ENCODE data around the gene PRSS53.

Gene PRSS53

GRCh38 chr16:31080035-31080629, 8.6 kb downstream of the PRSS53 start:
- H3K4me1 ChIP-seq (ENCODE audit: control insufficient read depth, insufficient read depth, low read length) = peaks cover 5% of the 10 kb centered on the region
- H3K27me3 ChIP-seq (ENCODE audit: control insufficient read depth, insufficient read depth, low read length) = no peaks in the 10 kb centered on the region
- H3K4me2 ChIP-seq (ENCODE audit: low read length) = no peak overlapping the region
- no peak overlapping the region for H3K4me3 ChIP-seq (ENCODE audit: low read length)
- peaks cover 65% of the 10 kb centered on the region for H3K36me3 ChIP-seq (ENCODE audit: insufficient read depth, low read length)
- no peaks in the 10 kb centered on the region for H3K9me3 ChIP-seq (replicated peaks; ENCODE audit: low read length)
- no peak overlapping the region for H3K9ac ChIP-seq (ENCODE audit: low read depth, low read length)

DNA sequence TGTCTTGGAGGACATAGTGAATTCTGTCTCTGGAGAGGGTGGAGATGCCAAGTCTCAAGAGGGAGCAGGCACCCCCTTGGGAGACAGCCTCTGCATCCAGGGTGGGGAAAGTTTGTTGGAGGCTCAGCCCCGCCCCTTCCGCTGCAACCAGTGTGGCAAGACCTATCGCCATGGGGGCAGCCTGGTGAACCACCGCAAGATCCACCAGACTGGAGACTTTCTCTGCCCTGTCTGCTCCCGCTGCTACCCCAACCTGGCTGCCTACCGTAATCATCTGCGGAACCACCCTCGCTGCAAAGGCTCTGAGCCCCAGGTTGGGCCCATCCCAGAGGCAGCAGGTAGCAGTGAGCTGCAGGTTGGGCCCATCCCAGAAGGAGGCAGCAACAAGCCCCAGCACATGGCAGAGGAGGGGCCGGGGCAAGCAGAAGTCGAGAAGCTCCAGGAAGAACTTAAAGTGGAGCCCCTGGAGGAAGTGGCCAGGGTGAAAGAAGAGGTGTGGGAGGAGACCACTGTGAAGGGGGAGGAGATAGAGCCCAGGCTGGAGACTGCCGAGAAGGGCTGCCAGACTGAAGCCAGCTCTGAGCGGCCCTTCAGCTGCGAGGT, 9.3 kb downstream of the PRSS53 start:
- no peaks in the 10 kb centered on the region for H3K27me3 ChIP-seq (ENCODE audit: control insufficient read depth, insufficient read depth, low read length)
- H3K4me1 ChIP-seq (ENCODE audit: control insufficient read depth, insufficient read depth, low read length) = peaks cover 7% of the 10 kb centered on the region
- H3K9me3 ChIP-seq (replicated peaks; ENCODE audit: low read length) = no peaks in the 10 kb centered on the region
- no peak overlapping the region for H3K4me2 ChIP-seq (ENCODE audit: low read length)
- no peak overlapping the region for H3K9ac ChIP-seq (ENCODE audit: low read depth, low read length)
- peaks cover 63% of the 10 kb centered on the region for H3K36me3 ChIP-seq (ENCODE audit: insufficient read depth, low read length)
- H3K4me3 ChIP-seq (ENCODE audit: low read length) = no peak overlapping the region

- Histone ChIP-seq H3K4me1 (ENCODE audit: control insufficient read depth, insufficient read depth, low read length) (peaks cover 7% of the 10 kb centered on the region), H3K27me3 (ENCODE audit: control insufficient read depth, insufficient read depth, low read length) (no peaks in the 10 kb centered on the region), H3K9ac (ENCODE audit: low read depth, low read length) (no peak overlapping the region), H3K9me3 (replicated peaks; ENCODE audit: low read length) (no peaks in the 10 kb centered on the region), H3K4me3 (ENCODE audit: low read length) (no peak overlapping the region), H3K4me2 (ENCODE audit: low read length) (no peak overlapping the region), H3K36me3 (ENCODE audit: insufficient read depth, low read length) (peaks cover 56% of the 10 kb centered on the region)
Observed at GRCh38 chr16:31078597-31079341, 10.0 kb downstream of the PRSS53 start.

GRCh38 chr16:31077592-31078396, 10.9 kb downstream of the PRSS53 start:
- Histone ChIP-seq H3K4me2 (ENCODE audit: low read length) (no peak overlapping the region), H3K36me3 (ENCODE audit: insufficient read depth, low read length) (peaks cover 52% of the 10 kb centered on the region), H3K9ac (ENCODE audit: low read depth, low read length) (no peak overlapping the region), H3K4me3 (ENCODE audit: low read length) (no peak overlapping the region), H3K9me3 (replicated peaks; ENCODE audit: low read length) (no peaks in the 10 kb centered on the region), H3K4me1 (ENCODE audit: control insufficient read depth, insufficient read depth, low read length) (peaks cover 7% of the 10 kb centered on the region), H3K27me3 (ENCODE audit: control insufficient read depth, insufficient read depth, low read length) (no peaks in the 10 kb centered on the region)

GRCh38 chr16:31077024-31077423, 11.7 kb downstream of the PRSS53 start:
- no peak overlapping the region for H3K9ac ChIP-seq (ENCODE audit: low read depth, low read length)
- no peaks in the 10 kb centered on the region for H3K27me3 ChIP-seq (ENCODE audit: control insufficient read depth, insufficient read depth, low read length)
- H3K4me2 ChIP-seq (ENCODE audit: low read length) = no peak overlapping the region
- no peaks in the 10 kb centered on the region for H3K9me3 ChIP-seq (replicated peaks; ENCODE audit: low read length)
- H3K4me1 ChIP-seq (ENCODE audit: control insufficient read depth, insufficient read depth, low read length) = peaks cover 8% of the 10 kb centered on the region
- H3K36me3 ChIP-seq (ENCODE audit: insufficient read depth, low read length) = peaks cover 49% of the 10 kb centered on the region
- no peak overlapping the region for H3K4me3 ChIP-seq (ENCODE audit: low read length)

- Histone ChIP-seq H3K4me1 (ENCODE audit: control insufficient read depth, insufficient read depth, low read length) (peaks cover 14% of the 10 kb centered on the region), H3K36me3 (ENCODE audit: insufficient read depth, low read length) (peaks cover 46% of the 10 kb centered on the region)
Observed at GRCh38 chr16:31076319-31076718, 12.4 kb downstream of the PRSS53 start.

GRCh38 chr16:31074814-31075183, 13.9 kb downstream of the PRSS53 start:
- Histone ChIP-seq H3K4me1 (ENCODE audit: control insufficient read depth, insufficient read depth, low read length) (peaks cover 16% of the 10 kb centered on the region), H3K4me3 (ENCODE audit: low read length) (peak overlapping the region; percentile 97), H3K27me3 (ENCODE audit: control insufficient read depth, insufficient read depth, low read length) (no peaks in the 10 kb centered on the region), H3K36me3 (ENCODE audit: insufficient read depth, low read length) (peaks cover 31% of the 10 kb centered on the region), H3K4me2 (ENCODE audit: low read length) (peak overlapping the region; percentile 85), H3K9ac (ENCODE audit: low read depth, low read length) (peak overlapping the region; percentile 96), H3K9me3 (replicated peaks; ENCODE audit: low read length) (no peaks in the 10 kb centered on the region)

More at GRCh38 chr16:31076319-31076718, 12.4 kb downstream of the PRSS53 start:
- Histone ChIP-seq H3K9me3 (replicated peaks; ENCODE audit: low read length) (no peaks in the 10 kb centered on the region), H3K4me2 (ENCODE audit: low read length) (no peak overlapping the region), H3K9ac (ENCODE audit: low read depth, low read length) (no peak overlapping the region), H3K27me3 (ENCODE audit: control insufficient read depth, insufficient read depth, low read length) (no peaks in the 10 kb centered on the region), H3K4me3 (ENCODE audit: low read length) (no peak overlapping the region)

GRCh38 chr16:31073970-31074813, 14.6 kb downstream of the PRSS53 start, which contains the start of the genes ZNF646 and ZNF668:
ZNF646 (plus strand) TSS chr16:31074422; CDS start chr16:31076325, 1,903 bp downstream.
ZNF668 (minus strand) TSS chr16:31074240; CDS start chr16:31064459, 9,781 bp downstream.
- H3K4me3 ChIP-seq (ENCODE audit: low read length) = peak within 1 kb of the TSS; percentile 97
- H3K4me1 ChIP-seq (ENCODE audit: control insufficient read depth, insufficient read depth, low read length) = peaks cover 16% of the 10 kb centered on the region
- H3K9me3 ChIP-seq (replicated peaks; ENCODE audit: low read length) = no peaks in the 10 kb centered on the region

DNA sequence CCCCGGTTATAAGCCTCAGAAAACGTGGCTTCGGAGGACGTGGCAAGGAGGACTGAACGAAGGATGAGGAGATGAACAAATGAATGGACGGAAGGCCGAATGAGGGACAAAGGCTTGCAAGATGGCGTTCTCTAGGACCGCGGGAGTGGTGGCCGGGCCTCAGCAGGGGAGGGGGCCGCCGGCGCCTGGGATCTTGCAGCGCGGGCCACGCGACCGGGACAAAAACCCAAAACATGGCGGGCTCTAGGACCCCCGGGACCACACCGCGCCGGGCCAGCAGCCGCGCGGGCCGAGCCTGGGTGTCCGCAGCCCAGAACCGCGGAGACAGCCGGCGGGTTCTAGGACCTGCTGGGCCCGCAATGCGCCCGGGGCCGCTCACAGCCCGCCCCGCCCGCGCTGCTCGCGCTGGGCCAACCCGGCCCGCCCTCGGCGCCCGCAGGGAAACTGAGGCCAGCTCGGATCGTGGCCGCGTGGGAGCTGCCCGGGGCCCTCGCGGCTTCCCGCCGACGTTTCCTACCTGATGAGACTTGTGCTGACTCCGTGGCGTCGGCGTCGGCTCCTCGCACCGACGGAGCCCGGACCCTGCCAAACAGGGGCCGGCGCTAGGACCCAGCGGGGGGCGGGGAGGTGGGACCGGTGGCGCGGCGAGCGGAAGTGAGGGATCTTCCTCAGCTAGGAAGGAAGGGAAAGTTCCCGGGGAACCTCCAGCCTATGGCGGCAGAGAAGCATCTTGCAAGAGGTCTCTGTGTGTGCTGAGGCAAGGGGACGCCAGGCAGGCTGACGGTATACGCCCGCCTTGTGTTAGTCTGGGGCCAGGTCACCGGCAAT, 15.4 kb downstream of the PRSS53 start:
- Histone ChIP-seq H3K36me3 (ENCODE audit: insufficient read depth, low read length) (peaks cover 20% of the 10 kb centered on the region), H3K4me2 (ENCODE audit: low read length) (peak overlapping the region; percentile 87), H3K4me1 (ENCODE audit: control insufficient read depth, insufficient read depth, low read length) (peaks cover 16% of the 10 kb centered on the region), H3K9me3 (replicated peaks; ENCODE audit: low read length) (no peaks in the 10 kb centered on the region), H3K4me3 (ENCODE audit: low read length) (peak overlapping the region; percentile 97), H3K27me3 (ENCODE audit: control insufficient read depth, insufficient read depth, low read length) (no peaks in the 10 kb centered on the region), H3K9ac (ENCODE audit: low read depth, low read length) (peak overlapping the region; percentile 96)

More at GRCh38 chr16:31073970-31074813, 14.6 kb downstream of the PRSS53 start, which contains the start of the genes ZNF646 and ZNF668:
- peak within 1 kb of the TSS; percentile 96 for H3K9ac ChIP-seq (ENCODE audit: low read depth, low read length)
- no peaks in the 10 kb centered on the region for H3K27me3 ChIP-seq (ENCODE audit: control insufficient read depth, insufficient read depth, low read length)
- peaks cover 28% of the 10 kb centered on the region for H3K36me3 ChIP-seq (ENCODE audit: insufficient read depth, low read length)
- peak within 1 kb of the TSS; percentile 87 for H3K4me2 ChIP-seq (ENCODE audit: low read length)

Measured in skeletal muscle satellite cell (primary cell).